Measurements from ENCODE around the gene MYH14.
A peak's percentile ranks its signal among the peaks of the same experiment; 100 is the strongest.
"Not testable (repeated sequence)": the region's sequence is repeated elsewhere in the genome, so short reads cannot be mapped to it uniquely, and the experiment has no call there.

Gene MYH14

GRCh38 chr19:50322931-50323781 is 119.7 kb downstream of the MYH14 start:
- DNase-seq, result no peak

- no peak for DNase-seq
Measured at GRCh38 chr19:50323782-50324133, 120.3 kb downstream of the MYH14 start.

GRCh38 chr19:50324331-50324730 is 120.9 kb downstream of the MYH14 start:
- DNase-seq, result no peak

- DNase-seq, result peak; percentile 97
Measured at GRCh38 chr19:50325310-50326100, 122.1 kb downstream of the MYH14 start.

GRCh38 chr19:50326101-50326664 is 122.8 kb downstream of the MYH14 start:
- DNase-seq, result no peak

- DNase-seq, result no peak
Measured at GRCh38 chr19:50327013-50327412, 123.6 kb downstream of the MYH14 start.

- DNase-seq, result no peak
Measured at GRCh38 chr19:50327461-50328223, 124.2 kb downstream of the MYH14 start.

GRCh38 chr19:50328224-50328872 is 124.9 kb downstream of the MYH14 start:
- peak; percentile 47 for DNase-seq

- no peak for DNase-seq
Measured at GRCh38 chr19:50328873-50329145, 125.4 kb downstream of the MYH14 start.

GRCh38 chr19:50329146-50329925 is 125.9 kb downstream of the MYH14 start, which contains the start of gene KCNC3:
Gene KCNC3 (minus strand): TSS chr19:50329377. CDS start chr19:50329082, 295 bp downstream.
- peak; percentile 100 for DNase-seq

- DNase-seq, result not testable (repeated sequence)
Measured at GRCh38 chr19:50329926-50330294, 126.5 kb downstream of the MYH14 start.

- peak; percentile 97 for DNase-seq
Measured at GRCh38 chr19:50330365-50331078, 127.1 kb downstream of the MYH14 start.

- DNase-seq, result no peak
Measured at GRCh38 chr19:50331221-50331993, 128.0 kb downstream of the MYH14 start.

GRCh38 chr19:50331994-50332243 is 128.5 kb downstream of the MYH14 start:
- DNase-seq, result no peak

- no peak for DNase-seq
Measured at GRCh38 chr19:50332244-50333038, 129.0 kb downstream of the MYH14 start.

- peak; percentile 74 for DNase-seq
Measured at GRCh38 chr19:50333235-50333736, 129.9 kb downstream of the MYH14 start.

- DNase-seq, result peak; percentile 46
Measured at GRCh38 chr19:50333737-50334617, 130.6 kb downstream of the MYH14 start.

GRCh38 chr19:50334741-50335421 is 131.5 kb downstream of the MYH14 start:
- no peak for DNase-seq
